GM19035 (cell line): ENCODE results near the gene ATP8A1.
"Not testable (repeated sequence)": the region's sequence is repeated elsewhere in the genome, so short reads cannot be mapped to it uniquely, and the experiment has no call there.

Experiments
- ATAC-seq: cut with Tn5 transposase; IDR thresholded peaks from one replicate; pipeline ENCODE4 v1.9.1; 2021; ENCODE audit not compliant: unreplicated experiment

ATP8A1 gene

DNA sequence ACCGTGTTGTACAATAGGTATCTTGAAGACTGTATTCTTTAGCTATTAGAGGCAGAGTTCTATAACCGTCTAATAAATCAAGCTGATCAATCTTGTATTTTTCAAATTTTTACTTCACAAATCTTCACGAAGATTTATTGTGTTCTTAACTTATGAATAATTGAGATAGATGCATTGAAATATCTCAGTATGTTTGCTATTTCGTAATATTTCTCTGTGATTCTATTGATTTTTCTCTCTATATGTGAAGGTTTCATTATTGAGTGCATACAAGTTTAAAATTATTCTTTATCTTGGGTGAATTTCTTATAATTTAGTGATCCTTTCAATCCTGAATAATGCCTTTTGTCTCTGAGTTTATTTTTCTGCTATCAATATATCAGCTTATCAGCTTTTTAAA is 279.4 kb downstream of the ATP8A1 start:
- no peak for ATAC-seq

DNA sequence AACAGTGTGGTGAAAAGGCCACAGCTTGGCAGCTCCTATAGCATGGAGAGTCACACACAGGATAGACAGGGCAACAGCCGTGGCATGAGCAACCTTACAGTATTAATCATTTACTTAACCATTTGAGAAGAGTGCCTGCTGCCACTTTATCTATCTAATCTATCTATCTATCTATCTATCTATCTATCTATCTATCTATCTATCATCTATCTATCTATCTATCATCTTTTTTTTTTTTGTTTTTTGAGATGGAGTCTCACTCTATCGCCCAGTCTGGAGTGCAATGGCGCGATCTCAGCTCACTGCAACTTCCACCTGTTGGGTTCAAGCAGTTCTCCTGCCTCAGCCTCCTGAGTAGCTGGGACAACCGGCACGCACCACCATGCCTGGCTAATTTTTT is 284.6 kb downstream of the ATP8A1 start:
- ATAC-seq = not testable (repeated sequence)

DNA sequence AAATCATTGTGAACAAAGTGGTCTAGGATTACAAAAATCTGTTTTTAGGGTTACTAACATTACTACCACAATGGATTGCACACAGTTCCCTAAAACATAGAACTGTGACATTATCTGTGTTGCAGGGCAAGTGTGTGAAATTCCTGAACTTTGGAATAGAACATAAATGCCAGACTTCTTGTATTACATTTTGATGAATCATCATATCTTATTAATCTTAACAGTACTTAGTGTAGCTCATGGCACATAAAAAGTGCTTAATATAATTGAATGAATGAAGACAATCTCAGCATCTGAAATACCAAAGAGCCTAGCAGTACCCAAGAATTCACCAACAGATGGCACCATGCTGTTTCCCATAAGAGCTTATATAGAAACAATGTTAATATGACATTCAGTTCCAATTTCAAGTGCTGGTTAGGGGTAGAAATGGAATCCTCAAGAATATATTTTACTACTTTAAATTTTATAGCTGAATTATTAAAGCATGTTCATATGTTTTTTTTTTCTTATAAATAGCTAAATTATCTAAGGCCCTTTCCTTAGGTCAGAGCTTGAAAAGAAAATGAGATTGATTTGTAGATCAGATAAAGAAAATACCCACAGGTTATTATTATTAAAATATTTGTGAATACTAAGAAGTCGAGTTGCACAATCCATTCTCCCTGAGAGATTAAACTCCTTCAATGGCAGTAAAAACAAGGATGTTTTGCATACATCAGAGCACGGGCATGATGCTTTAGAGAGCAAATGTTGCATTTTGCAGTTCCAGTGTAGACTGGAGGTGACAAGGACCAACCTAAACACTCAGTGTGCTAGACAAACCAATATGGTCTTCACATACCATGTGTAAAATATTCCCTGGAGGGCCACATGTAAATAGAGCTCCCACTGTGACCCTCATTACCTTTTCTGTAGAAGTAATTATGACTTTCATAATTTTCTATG is 285.3 kb downstream of the ATP8A1 start:
- ATAC-seq = no peak

DNA sequence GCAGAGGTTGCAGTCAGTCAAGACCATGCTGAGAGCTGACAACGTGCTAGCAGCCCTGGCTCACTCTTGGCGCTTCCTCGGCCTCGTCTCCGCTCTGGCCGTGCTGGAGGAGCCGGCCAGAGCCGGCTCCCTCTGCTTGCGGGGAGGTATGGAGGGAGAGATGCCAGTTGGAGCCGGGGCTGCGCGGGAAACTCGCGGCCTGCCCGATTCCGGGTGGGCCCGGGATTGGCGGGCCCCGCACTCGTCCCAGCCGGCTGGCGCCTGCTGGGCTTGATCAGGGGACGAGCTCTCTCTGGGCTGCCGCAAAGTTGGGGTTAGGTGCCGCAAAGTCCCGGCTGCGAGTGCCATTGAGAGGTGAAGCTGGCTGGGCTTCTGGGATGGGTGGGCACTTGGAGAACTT is 287.4 kb downstream of the ATP8A1 start:
- ATAC-seq = no peak

DNA sequence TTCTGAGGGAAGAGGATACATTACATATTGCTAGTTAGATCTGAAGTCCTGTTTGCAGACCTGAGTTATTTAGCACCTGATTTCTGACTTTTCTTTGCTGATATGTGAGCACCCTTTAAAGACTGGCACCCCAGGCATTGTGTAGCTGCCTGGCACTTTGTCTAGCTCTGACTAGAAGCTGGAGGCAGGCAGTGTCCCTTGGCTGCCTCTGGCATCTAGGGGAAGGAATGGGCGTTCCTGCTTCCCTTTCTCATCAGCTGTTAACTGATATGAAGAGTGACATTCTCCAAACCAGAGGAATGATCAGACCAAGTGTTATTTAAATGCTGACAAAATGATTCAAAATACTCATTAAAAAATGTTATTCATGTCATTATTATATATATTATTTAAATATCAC is 289.9 kb downstream of the ATP8A1 start:
- no peak for ATAC-seq

DNA sequence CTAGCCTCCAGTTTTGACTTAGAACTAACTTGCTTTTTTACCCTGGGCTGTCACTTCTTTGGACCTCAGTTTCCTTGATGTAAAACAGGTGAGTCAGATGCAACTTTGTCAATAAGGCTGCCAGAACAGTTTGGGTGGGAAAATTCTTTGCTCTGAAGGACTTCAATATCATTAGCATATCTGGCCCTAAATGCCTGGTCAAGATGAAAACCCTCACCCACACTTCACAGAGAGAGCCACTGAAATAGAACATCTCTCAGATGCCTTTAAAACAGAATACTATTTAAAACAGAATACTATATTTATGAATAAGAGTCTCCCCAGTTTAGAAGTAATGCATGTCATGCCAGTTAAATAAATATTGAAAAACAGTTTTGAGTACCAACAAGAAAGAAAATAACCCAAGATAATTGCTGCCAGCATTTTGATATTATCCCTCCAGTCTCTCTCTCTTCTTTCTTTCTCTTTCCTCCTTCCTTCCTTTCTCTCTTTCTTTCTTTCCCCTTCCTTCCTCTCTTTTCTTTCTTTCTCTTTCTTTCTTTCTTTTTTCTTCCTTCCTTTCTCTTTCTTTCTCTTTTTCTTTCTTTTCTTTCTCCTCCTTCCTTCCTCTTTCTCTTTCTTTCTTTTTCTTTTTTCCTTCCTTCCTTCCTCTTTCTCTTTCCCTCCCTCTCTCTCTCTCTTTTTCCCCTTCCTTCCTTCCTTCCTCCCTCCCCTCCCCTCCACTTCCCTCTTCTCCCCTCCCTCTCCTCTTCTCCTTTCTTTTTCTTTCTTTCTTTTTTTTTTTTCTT is 292.4 kb downstream of the ATP8A1 start:
- ATAC-seq = no peak

DNA sequence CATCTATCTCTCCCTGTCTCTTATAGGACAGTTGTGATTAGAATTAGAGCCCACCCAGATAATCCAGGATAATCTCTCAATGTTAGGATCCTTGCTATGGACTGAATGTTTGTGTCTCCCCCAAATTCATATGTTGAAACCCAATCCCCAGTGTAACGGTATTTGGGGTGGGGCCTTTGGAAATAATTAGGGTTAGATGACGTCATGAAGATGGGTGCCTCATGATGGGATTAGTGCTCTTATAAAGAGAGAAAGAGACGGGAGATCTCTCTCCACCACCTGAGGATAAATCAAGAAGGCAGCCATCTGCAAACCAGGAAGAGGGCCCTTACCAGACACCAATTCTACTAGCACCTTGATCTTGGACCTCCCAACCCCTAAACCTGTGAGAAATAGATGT is 293.3 kb downstream of the ATP8A1 start:
- ATAC-seq = no peak

DNA sequence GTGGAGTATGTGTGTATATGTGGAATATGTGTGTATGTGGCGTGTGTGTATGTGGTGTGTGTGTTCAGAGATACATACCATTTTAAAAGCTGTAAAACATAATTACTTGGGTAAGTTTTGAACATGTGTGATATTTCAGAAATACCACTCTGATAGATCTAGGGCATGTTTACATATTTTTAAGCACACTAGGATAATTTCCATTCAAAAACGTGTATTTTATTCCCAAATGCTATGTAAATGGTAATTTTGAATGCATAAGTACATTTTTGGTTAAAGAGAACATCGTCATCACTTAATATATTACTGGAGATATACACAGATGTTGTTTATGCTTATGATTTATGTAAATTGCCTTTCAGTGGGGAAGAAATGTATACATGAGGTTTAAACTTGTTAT is 294.3 kb downstream of the ATP8A1 start:
- ATAC-seq = no peak

DNA sequence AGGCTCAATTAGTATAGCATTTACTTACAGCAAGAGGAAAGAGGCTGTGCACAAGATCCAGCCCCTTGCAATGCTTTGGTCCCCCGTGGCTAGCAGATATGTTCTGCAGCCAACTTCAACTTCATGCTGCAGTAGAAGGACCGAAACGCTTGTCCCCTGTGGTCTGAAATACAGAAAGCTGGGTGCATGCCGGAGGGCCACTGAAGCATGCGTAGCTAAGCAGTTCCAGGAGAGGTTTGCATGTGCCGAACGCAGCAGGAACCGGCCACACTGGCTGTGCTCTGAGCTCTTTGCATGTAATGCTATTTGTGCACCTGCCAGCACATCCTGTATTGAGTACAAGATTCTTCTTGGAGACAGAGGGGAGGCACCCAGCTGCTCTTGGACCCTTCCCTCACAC is 295.4 kb downstream of the ATP8A1 start:
- ATAC-seq = no peak

DNA sequence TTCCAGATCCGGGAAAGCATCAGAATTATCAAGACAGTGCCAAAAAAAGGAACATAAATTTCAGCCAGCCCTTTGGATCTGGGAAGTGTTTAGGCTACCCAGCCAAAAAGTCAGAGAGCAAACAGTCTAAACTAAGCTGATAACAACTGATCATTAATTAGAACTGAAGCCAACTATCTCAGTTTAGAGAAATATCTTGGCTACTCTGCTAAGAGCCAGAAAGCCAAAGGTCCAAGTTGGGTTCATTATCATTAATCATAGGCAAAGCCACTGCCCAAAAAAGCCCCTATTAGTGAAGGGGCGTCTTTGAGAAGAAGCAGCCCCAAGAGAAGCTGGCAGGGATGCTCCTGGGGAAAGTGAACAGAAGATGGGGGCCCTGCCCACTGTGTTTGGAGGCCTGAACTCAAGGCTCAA is 296.6 kb downstream of the ATP8A1 start:
- ATAC-seq = no peak

DNA sequence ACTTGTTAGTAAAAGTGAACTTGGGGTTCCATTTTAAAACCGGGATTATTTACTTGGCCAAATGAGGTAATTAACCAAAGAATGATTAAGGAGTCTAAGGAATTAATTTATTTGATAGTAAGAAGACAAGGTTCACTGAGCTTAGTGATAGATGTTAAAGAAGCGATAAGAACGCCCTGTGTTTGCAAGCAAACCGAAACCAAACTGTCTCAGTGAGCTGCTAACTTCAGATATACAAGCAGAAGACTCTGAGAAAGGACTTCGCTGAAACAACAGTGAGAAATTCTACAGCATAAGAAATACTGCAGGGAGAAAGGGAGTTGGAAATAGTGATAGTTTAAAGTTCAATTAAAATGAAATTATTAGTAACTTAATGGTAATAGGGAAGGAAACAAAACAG is 297.2 kb downstream of the ATP8A1 start:
- no peak for ATAC-seq
